ENCODE data around the gene ZFYVE28.
A peak's percentile ranks its signal among the peaks of the same experiment; 100 is the strongest.

Gene ZFYVE28

DNA sequence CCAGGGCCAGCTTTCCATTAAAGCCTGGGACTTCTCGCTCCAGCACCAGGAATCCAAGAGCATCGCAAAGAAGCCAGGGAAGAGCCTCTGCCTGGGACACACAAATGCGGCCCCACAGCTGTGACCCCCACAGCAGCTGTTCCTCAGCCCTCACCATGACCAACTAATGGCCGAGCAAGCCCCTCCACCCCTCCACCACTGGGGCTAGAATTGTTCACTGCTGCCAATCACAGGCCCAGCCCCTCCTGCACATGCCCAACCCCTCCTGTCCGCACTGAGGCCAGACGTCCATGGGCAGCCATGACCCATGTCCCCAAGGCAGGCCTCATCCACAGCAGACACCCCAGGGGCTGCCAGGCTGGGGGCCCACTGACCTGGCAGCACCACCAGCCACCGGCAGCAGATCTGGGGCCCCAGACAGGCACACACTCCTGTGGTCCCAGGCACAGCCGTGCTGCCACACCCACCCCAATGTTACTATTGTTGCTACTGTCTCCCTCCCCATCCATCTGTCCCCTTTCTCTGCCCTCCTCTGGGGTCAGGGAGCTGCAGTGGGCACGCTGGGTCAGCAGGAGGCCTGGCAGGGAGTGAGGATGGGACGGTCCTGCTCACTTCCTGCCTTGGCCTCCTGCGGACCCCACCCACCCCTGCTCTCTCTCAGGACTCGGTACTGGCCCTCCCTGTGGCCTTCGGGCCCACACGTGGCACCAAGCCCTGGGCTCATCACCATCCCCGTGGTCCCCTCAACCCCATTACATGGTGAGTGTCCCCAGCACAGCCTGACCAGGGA lies 56.0 kb downstream of the ZFYVE28 start:
- no peaks in the 10 kb centered on the region for H3K36me3 Mint-ChIP-seq (ENCODE audit: low read depth)
- H3K27ac Mint-ChIP-seq: no peak overlapping the region
- no peak overlapping the region for H3K4me3 Mint-ChIP-seq
- TF ChIP-seq, protein P1, sequence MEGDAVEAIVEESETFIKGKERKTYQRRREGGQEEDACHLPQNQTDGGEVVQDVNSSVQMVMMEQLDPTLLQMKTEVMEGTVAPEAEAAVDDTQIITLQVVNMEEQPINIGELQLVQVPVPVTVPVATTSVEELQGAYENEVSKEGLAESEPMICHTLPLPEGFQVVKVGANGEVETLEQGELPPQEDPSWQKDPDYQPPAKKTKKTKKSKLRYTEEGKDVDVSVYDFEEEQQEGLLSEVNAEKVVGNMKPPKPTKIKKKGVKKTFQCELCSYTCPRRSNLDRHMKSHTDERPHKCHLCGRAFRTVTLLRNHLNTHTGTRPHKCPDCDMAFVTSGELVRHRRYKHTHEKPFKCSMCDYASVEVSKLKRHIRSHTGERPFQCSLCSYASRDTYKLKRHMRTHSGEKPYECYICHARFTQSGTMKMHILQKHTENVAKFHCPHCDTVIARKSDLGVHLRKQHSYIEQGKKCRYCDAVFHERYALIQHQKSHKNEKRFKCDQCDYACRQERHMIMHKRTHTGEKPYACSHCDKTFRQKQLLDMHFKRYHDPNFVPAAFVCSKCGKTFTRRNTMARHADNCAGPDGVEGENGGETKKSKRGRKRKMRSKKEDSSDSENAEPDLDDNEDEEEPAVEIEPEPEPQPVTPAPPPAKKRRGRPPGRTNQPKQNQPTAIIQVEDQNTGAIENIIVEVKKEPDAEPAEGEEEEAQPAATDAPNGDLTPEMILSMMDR (IDR thresholded peaks at IDR 0.05): no peak
- peaks cover 5% of the 10 kb centered on the region for H3K27me3 Mint-ChIP-seq (ENCODE audit: low read depth, poor library complexity)
- peaks cover 38% of the 10 kb centered on the region for H3K4me1 Mint-ChIP-seq
- no peaks in the 10 kb centered on the region for H3K9me3 Mint-ChIP-seq
- DNase-seq: no peak

DNA sequence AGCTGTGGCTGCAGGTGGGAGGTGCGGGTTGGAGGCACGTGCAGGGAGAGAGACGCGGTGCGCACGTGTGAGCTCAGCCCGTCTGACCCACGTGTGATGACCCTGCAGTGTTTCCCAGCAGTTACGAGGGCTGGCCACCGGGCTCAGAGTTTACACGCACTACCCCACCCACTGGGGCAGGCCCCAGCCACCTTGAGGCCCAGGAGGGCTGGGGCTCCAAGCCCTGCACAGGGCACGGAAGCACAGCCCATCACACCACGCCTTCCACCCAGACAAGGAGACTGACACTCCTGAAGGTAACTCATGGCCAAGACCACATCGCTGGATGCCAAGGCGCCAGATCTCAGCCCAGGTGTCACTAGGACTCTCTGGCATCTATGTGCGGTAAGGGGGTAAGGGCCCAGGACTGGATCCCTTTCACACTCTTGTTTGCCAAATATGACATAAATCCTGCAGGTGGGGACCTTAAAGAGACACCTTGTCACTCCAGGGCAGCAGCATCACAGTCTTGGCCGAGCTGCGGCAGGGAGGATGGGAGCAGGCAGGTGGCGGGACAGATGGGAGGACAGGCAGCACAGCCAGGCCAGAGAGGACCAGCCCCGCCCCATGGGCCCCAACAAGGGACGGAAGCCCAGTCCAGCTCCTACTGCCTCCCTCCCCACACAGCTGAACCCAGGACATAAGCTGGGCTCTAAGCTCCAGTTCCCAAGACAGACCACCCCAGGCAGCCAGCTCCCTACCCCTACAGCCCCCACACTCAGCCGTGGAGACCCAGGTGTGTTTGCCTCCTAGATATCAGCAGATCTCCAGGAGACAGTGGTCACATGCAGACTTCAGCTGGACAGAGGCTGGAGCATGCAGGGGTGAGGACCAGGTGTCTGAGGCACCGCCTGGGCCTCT lies 56.8 kb downstream of the ZFYVE28 start:
- Mint-ChIP-seq H3K9me3 (no peaks in the 10 kb centered on the region), H3K27ac (no peak overlapping the region), H3K4me1 (peaks cover 33% of the 10 kb centered on the region), H3K4me3 (no peak overlapping the region), H3K27me3 (ENCODE audit: low read depth, poor library complexity) (no peaks in the 10 kb centered on the region), H3K36me3 (ENCODE audit: low read depth) (no peaks in the 10 kb centered on the region)
- TF ChIP-seq, protein P1 (IDR thresholded peaks at IDR 0.05): no peak
- no peak for DNase-seq

DNA sequence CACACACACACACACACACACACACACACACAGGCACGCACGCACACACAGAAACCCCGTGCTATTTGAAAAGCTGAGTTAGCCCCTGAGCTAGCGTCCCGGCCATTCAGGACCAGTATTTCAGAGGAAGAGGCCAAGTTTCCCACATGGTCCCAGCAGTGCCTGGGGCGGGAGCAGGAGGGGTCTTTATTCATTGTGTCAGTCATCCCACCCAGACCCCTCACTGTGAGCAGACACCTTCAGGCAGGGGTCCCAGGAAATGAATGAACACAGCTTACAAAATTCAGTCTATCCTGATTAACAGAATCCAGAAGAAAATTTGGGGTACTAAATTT lies 58.1 kb downstream of the ZFYVE28 start:
- TF ChIP-seq, protein P1 (IDR thresholded peaks at IDR 0.05): no peak
- peak overlapping the region; percentile 20 for H3K4me3 Mint-ChIP-seq
- peaks cover 27% of the 10 kb centered on the region for H3K4me1 Mint-ChIP-seq
- H3K36me3 Mint-ChIP-seq (ENCODE audit: low read depth): no peaks in the 10 kb centered on the region
- H3K27ac Mint-ChIP-seq: no peak overlapping the region
- no peak for DNase-seq
- no peaks in the 10 kb centered on the region for H3K27me3 Mint-ChIP-seq (ENCODE audit: low read depth, poor library complexity)
- no peaks in the 10 kb centered on the region for H3K9me3 Mint-ChIP-seq

DNA sequence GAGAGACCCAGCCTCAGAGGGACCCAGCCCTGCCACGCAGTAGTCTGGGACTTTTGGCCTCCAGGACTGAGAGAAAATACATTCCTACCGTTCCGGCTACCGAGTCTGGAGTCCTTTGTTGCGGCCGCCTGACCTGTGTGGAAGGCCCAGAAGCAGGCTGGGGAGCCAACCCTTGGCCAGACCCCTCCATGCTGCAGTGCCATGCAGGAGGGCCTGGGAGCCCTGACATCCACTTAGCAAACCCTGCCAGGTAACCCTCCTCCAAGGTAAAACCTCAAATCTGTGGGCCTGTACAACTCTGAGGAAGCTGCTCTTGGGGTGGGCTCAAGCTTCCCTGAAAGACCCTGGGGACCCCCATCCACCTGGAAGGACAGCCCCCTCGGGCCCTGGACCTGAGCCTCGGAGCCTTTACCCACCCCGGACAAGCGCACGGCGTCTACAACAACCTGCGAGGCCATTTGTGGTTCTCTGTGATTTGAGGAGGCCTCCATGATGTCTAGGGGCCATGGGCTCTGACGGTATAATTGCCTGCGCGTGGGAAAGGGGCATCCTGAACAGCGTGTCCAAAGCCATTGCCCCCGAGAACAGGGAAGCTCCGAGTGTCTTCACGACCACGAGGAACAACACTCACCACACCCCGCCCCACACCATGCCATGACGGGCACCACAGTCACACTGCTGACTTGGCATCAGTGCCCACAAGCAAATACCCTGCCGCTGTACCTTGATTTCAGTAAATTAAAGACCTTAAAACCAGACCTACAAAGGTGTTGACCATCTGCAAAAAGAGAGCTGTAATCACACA lies 58.7 kb downstream of the ZFYVE28 start:
- no peak for DNase-seq
- Mint-ChIP-seq H3K36me3 (ENCODE audit: low read depth) (no peaks in the 10 kb centered on the region), H3K9me3 (no peaks in the 10 kb centered on the region), H3K27ac (no peak overlapping the region), H3K4me3 (no peak overlapping the region), H3K27me3 (ENCODE audit: low read depth, poor library complexity) (peaks cover 2% of the 10 kb centered on the region), H3K4me1 (peaks cover 29% of the 10 kb centered on the region)
- TF ChIP-seq, protein P1 (IDR thresholded peaks at IDR 0.05): no peak

DNA sequence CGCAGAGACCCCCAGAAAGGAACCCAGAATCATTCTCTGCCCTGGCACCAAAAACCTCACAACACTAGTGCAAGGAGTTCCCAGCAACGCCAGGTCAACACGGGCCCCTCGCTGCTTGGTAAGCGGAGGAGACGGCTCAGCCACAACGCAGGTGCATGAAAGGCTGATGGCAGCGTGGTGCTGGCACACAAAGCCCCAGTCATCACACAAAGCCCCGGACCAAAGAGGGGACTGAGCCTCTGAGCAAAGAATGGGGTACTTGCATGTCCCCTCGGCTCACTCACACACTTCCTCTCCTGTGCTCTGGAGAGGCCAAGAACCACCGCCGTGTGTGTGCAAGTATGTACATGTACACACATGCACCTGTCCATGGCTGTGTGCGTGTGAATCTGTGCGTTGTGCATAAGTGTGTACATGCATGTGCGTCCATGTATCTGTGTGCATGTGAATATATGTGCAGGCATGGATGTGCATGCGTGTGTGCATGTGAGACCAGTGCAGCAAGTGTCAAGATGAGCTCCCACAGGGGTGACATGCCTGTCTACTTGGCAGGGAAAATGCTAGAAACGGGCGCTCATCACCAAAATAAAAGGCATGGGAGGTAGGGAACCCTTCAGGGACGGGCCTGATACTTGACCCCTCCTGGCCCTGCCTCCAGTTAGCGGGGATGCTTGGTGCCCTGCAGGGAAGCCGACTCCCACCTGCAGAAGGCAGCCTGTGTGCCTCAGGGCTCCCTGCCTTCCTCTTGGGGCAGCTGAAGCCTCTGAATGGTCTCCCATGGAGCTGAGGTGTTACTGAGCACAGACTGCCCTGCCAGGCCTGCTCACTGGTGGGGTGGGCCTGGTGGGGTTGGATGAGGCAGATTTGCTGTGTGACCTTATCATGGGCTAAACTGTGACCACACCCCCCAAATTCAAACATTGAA lies 60.4 kb downstream of the ZFYVE28 start:
- TF ChIP-seq, protein P1 (IDR thresholded peaks at IDR 0.05): no peak
- Mint-ChIP-seq H3K27ac (no peak overlapping the region), H3K27me3 (ENCODE audit: low read depth, poor library complexity) (peaks cover 3% of the 10 kb centered on the region), H3K4me3 (no peak overlapping the region), H3K9me3 (no peaks in the 10 kb centered on the region), H3K4me1 (peaks cover 26% of the 10 kb centered on the region), H3K36me3 (ENCODE audit: low read depth) (no peaks in the 10 kb centered on the region)
- no peak for DNase-seq
